K562 (cell line): Measurements from ENCODE around the gene PCDH9.

ENCODE experiments used
- ARNT ChIP-seq, 2 experiments: fragments of 450-650 bp; IDR thresholded peaks; 2 replicates each; pipeline ENCODE4 v1.6.1; 2016; ENCODE audit warnings: mild to moderate bottlenecking in 1 of 2
- CTCF ChIP-seq, 3 experiments: IDR thresholded peaks in 2 of 3; conservative IDR thresholded peaks in 1 of 3; 2 replicates each; pipeline ENCODE4 v1.5.1; 2011 to 2012; ENCODE audit warnings: low read length in 3 of 3, mild to moderate bottlenecking in 3 of 3, control low read depth in 2 of 3, improper control_type of control experiment in 1 of 3, inconsistent platforms in 1 of 3, low read depth in 1 of 3, mixed read lengths in 1 of 3, moderate library complexity in 1 of 3; ENCODE audit not compliant: insufficient read depth in 2 of 3
- NR2C2 ChIP-seq, 2 experiments: fragments of 200-800 bp in 1 of 2; sonication (Bioruptor generic) in 1 of 2; sonication (generic) in 1 of 2; formaldehyde crosslinking in 1 of 2; IDR thresholded peaks; 2 replicates each; pipeline versions ENCODE4 v1.6.1 to v1.8.0; 2016 to 2022; ENCODE audit warnings: mild to moderate bottlenecking in 1 of 2, missing compliant biosample characterization in 1 of 2, missing genetic modification characterization in 1 of 2, missing genetic modification reagents in 1 of 2
- NRF1 ChIP-seq, 2 experiments: fragments of 450-650 bp; IDR thresholded peaks in 1 of 2; conservative IDR thresholded peaks in 1 of 2; 2 replicates each; pipeline ENCODE4 v1.6.1; 2014; ENCODE audit warnings: mild to moderate bottlenecking in 2 of 2
- RBM17 ChIP-seq: fragments of 200-400 bp; formaldehyde crosslinking; IDR thresholded peaks from 2 replicates; pipeline ENCODE4 v1.6.1; 2017; ENCODE audit warnings: low read depth, mild to moderate bottlenecking, low read length, borderline replicate concordance

DNA sequence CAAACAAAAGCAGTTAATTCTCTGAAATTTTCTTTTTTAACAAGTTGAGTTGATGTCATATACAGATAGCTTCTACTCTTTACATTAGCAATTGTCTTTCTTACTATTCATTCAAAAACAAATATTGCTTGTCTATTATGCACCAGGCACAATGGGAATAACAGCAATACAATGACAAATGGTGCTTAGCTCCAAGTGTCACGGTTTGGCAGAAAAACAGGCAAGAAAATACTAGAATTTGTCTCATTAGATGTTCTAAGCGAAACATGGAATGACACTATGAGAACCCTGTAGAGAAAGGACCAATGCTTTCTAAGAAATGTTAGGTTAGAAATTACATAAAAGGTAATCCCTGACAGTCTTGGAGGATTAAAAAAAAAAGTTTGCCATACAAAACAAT, 187.6 kb downstream of the PCDH9 start:
- TF ChIP-seq CTCF (IDR thresholded peaks at IDR 0.05 in 2 of 3, conservative IDR thresholded peaks at IDR 0.05 in 1 of 3; ENCODE audit: insufficient read depth in 2 of 3, low read depth in 1 of 3, low read length in 3 of 3): no peak
- TF ChIP-seq RBM17: no peak
- no peak for TF ChIP-seq NR2C2 (CRISPR knock-in tag; IDR thresholded peaks at IDR 0.05)
- TF ChIP-seq NR2C2 (tag; IDR thresholded peaks at IDR 0.05): no peak
- no peak for TF ChIP-seq NRF1 (conservative IDR thresholded peaks at IDR 0.05 in 1 of 2, IDR thresholded peaks at IDR 0.05 in 1 of 2)
- no peak for TF ChIP-seq ARNT (IDR thresholded peaks at IDR 0.05)
